Epithelial cell of esophagus (primary cell): ENCODE results near the gene TAF1B.
A peak's percentile ranks its signal among the peaks of the same experiment; 100 is the strongest.

Experiments used
- DNase-seq: peaks from one replicate; pipeline ENCODE4 v3.0.0; 2010; ENCODE audit warnings: low read depth
- H3K4me3 ChIP-seq: 2 replicates; pipeline ENCODE4 v1.5.1; 2011; ENCODE audit warnings: mild to moderate bottlenecking, low read length, control low read depth
- TF ChIP-seq, protein P1 (sequence below): IDR thresholded peaks from 2 replicates; pipeline ENCODE4 v1.5.1; 2011; ENCODE audit warnings: low read depth, mild to moderate bottlenecking, low read length, control low read depth, inconsistent platforms; ENCODE audit not compliant: insufficient read depth; ENCODE audit errors: missing control alignments

Gene TAF1B

DNA sequence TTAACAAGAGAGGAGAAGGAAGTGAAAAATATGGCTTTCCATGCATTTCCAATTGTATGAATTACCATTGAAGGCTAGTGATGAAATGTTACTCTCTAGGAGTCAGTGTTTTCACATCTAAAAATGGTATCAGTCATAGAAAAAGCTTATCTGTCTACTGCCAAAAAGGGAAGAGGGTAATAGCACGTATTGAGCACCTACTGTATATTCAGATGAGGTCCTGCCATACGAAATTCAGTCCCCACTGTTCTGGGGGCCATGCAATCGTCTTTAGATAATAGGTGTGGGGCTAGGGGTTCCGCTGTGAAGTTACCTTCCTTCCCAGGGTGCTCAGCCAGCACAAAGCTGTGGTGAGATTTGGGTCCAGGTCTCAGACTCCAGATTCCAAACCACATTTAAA, 94.0 kb downstream of the TAF1B start:
- no peak for DNase-seq
- TF ChIP-seq, protein P1, sequence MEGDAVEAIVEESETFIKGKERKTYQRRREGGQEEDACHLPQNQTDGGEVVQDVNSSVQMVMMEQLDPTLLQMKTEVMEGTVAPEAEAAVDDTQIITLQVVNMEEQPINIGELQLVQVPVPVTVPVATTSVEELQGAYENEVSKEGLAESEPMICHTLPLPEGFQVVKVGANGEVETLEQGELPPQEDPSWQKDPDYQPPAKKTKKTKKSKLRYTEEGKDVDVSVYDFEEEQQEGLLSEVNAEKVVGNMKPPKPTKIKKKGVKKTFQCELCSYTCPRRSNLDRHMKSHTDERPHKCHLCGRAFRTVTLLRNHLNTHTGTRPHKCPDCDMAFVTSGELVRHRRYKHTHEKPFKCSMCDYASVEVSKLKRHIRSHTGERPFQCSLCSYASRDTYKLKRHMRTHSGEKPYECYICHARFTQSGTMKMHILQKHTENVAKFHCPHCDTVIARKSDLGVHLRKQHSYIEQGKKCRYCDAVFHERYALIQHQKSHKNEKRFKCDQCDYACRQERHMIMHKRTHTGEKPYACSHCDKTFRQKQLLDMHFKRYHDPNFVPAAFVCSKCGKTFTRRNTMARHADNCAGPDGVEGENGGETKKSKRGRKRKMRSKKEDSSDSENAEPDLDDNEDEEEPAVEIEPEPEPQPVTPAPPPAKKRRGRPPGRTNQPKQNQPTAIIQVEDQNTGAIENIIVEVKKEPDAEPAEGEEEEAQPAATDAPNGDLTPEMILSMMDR, result no peak

DNA sequence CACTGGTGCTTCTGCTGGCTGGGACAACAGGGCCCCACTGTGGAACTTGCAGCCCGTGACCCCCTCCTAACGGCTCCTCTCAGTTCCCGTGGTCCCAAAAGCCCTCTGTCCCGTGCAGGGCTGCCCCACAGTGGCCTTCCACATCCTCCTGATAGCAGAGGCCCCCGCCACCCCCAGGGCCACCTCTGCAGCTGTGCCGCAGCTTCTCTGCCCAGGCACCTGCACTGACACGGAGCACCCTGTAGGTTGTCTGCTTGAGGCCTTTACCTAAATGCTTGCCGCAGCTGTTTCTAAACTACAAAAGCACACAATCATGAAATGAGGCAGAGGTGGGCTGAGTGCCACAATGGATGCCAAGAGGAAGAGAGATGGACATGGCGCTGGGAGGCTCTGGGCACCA, 94.7 kb downstream of the TAF1B start:
- TF ChIP-seq, protein P1, result peak; percentile 11
- no peak for DNase-seq
- no peak overlapping the region for H3K4me3 ChIP-seq

More for the DNA sequence above, 94.0 kb downstream of the TAF1B start:
- H3K4me3 ChIP-seq, result no peak overlapping the region

DNA sequence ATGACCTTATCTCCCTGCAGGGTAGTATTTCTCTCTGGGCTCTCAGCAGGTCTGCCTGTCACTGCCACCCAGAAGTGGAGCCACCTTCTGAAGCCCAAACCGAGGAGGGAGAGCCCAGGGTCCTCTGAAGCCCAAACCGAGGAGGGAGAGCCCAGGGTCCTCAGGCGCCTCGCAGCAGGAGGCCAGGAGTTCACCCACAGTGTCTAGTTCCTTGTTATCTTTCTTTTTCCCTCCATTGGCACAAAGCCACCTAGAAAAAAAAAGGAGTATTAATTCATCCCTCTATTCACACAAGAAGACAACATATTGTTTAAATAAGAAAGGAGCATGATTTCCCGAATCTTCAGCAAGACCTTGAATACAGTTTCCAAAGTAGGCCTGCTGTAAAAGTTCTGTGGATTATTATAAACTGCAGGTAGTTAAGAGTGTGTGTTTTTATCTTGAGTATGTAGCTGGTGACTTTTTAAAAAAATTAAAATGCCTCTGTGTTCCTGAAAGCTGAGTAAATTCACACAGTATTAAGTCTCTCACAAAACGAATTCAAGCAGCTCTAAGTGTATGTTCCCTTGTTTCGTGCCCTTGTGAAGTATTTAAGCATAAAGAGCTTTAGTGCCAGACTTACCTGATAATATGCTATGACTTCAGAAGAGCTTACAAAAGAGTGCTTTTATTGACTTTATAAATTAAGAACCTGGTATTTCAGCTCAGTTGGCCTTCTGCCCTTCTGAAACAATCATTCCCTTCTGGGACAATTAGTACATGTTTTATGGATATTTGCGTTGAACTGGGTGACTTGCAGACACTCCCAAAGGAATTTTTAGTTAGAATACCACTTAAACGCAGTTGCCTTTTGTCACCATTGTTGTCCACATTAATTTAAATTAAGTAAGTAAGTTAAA, 96.6 kb downstream of the TAF1B start:
- TF ChIP-seq, protein P1, result no peak
- DNase-seq, result no peak
- no peak overlapping the region for H3K4me3 ChIP-seq

DNA sequence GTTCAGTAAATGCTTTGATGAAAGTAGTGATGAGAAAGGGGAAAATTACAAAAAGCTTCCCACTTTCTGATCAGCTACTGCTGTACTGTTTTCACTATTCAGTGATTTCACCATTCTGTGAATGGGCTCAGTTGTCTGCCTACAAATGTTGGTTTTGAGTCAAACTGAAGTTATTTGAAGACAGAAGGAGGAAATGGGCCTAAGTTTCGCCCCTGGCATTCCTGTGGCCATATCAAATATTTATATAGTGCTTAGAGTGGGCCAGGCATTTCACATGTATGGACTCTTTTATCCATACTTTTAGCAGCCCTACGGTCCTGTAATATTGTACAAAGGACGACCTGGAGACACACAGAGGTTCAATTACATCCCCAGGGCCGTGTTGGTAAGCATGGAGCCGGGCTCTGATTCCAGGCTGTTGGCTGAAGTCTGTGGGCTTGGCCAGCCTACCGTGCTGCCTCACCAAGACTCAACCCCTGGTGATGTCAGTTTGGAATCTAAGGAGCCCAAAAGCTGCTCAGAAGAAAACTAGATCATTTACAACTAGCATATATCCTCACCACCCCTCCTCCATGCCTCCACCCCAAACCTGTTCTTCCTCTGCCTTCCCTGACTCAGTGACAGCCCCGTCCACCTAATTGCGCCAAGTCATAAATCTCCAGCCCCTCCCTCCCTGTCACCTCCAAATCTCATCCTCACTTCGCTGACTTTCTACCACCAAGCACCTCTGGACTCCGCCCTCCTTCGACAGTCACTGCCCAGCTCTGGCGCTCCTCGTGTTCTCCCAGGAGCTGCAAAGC, 98.1 kb downstream of the TAF1B start:
- TF ChIP-seq, protein P1, result no peak
- DNase-seq, result peak; percentile 93
- no peak overlapping the region for H3K4me3 ChIP-seq

DNA sequence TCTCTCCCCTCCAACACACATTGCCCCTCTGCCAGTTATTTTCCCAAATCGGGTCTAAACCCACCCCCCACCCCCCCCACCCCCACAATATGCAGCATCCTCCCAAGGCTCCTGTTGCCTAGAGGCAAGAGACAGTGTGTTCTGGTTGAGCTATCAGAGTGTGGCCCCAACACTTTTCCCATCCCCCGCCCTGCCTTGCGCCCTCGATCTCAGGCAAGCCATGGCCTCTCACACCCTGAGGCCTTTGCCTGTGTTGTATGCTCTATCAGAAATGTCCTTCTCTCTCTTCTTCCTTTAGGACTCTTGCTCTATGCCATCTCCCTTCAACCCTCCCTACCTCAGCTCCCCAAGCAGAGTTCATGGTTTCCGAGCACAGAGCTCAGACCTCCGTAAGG, 98.7 kb downstream of the TAF1B start:
- no peak for DNase-seq
- TF ChIP-seq, protein P1, result no peak

DNA sequence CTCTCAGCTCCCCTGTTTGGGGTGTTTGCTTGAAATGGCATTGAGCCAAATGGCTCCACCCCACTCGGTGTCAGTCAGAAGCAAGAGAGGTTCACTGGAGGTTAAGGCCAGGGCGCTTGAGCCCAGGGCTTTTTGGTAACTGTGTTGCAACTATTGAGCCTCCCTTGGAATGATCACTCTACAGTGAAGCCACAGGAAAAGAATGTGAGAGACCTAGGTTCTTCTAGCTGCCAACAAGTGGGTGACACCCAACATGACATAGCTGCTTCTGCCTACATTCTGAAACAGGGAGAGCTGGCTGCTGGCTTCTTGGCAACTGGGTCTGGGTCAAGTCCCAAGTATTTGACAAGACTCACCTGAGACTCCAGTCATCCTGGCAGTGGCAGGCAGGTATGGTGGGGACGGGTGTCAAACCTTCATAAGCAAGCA, 101.1 kb downstream of the TAF1B start:
- DNase-seq, result peak; percentile 59
- TF ChIP-seq, protein P1, result no peak
- no peak overlapping the region for H3K4me3 ChIP-seq

More for the DNA sequence above, 98.7 kb downstream of the TAF1B start:
- no peak overlapping the region for H3K4me3 ChIP-seq
